ENCODE data around the gene BLOC1S1. TPM values are rescaled to one million over a fixed set of nuclear protein-coding genes. Genes with fewer than 3 reads are reported as not detected.
A peak's percentile ranks its signal among the peaks of the same experiment; 100 is the strongest.

Gene BLOC1S1
- total RNA-seq, 4 donors from 2014 or later, result 117 to 440 (median 246) TPM

DNA sequence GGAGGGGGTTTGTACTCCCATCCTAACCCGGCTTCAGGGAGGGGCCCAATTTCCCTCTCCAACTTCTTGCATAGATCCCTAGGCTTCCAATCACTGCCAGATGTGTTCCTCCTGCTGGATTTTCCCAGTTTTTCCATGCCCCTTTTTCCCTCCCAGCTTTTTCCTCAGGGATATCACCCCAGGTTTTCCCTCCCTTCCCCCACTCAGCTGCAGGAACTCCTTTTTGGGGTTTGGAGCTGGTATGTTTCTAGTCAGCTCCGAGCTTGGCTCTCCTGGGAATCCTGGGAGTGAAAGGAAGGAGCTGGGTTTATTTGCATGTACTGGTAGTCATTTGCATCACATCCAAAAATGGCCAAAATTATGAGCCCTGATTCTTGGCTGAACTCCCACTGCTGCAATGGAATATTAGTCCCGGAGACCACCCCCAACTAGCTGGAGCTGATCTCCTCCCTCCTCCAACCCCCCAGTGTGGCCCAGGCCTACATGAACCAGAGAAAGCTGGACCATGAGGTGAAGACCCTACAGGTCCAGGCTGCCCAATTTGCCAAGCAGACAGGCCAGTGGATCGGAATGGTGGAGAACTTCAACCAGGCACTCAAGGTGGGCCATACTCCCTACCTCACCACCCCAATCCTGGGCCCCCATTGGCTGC lies 2.9 kb downstream of the BLOC1S1 start:
- Histone ChIP-seq H3K4me1 (peaks cover 31 to 51% of the 10 kb centered on the region in 2 donors), H3K27me3 (no peaks in the 10 kb centered on the region), H3K4me3 (replicated peaks in 1 of 3) (no peak overlapping the region), H3K36me3 (no peaks in the 10 kb centered on the region), H3K27ac (no peak overlapping the region), H3K9me3 (no peaks in the 10 kb centered on the region)
- intact Hi-C loops (cut with DNase I), result no loop called here
- 66 to 75% methylated on average over 4 of the region's 4 CpGs for WGBS, 2 donors
- no peak for TF ChIP-seq POLR2A (IDR thresholded peaks at IDR 0.05)
- TF ChIP-seq, protein P1, sequence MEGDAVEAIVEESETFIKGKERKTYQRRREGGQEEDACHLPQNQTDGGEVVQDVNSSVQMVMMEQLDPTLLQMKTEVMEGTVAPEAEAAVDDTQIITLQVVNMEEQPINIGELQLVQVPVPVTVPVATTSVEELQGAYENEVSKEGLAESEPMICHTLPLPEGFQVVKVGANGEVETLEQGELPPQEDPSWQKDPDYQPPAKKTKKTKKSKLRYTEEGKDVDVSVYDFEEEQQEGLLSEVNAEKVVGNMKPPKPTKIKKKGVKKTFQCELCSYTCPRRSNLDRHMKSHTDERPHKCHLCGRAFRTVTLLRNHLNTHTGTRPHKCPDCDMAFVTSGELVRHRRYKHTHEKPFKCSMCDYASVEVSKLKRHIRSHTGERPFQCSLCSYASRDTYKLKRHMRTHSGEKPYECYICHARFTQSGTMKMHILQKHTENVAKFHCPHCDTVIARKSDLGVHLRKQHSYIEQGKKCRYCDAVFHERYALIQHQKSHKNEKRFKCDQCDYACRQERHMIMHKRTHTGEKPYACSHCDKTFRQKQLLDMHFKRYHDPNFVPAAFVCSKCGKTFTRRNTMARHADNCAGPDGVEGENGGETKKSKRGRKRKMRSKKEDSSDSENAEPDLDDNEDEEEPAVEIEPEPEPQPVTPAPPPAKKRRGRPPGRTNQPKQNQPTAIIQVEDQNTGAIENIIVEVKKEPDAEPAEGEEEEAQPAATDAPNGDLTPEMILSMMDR (IDR thresholded peaks at IDR 0.05), result no peak
- no peak for DNase-seq

DNA sequence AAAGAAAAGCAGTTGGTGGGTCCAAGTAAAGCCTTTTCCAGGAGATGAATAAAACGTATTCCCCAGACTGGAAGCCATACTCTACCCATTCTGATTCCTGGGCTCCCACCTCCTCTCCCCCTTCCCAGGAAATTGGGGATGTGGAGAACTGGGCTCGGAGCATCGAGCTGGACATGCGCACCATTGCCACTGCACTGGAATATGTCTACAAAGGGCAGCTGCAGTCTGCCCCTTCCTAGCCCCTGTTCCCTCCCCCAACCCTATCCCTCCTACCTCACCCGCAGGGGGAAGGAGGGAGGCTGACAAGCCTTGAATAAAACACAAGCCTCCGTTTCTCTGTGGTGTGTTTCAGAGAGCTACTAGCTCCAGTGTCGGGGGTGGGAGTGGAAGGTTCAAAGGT lies 3.5 kb downstream of the BLOC1S1 start:
- no peak for TF ChIP-seq POLR2A (IDR thresholded peaks at IDR 0.05)
- TF ChIP-seq, protein P1 (IDR thresholded peaks at IDR 0.05), result no peak
- Histone ChIP-seq H3K9me3 (no peaks in the 10 kb centered on the region), H3K27me3 (no peaks in the 10 kb centered on the region), H3K4me3 (replicated peaks in 1 of 3) (no peak overlapping the region), H3K4me1 (peaks cover 36 to 57% of the 10 kb centered on the region in 2 donors), H3K36me3 (peaks cover 4% of the 10 kb centered on the region in 2 donors), H3K27ac (peak overlapping the region in 2 of 3 donors; percentile 11 to 41)
- DNase-seq, result no peak
- 81 to 91% methylated on average over 6 to 7 of the region's 7 CpGs for WGBS, 2 donors
- intact Hi-C loops (cut with DNase I), result no loop called here

DNA sequence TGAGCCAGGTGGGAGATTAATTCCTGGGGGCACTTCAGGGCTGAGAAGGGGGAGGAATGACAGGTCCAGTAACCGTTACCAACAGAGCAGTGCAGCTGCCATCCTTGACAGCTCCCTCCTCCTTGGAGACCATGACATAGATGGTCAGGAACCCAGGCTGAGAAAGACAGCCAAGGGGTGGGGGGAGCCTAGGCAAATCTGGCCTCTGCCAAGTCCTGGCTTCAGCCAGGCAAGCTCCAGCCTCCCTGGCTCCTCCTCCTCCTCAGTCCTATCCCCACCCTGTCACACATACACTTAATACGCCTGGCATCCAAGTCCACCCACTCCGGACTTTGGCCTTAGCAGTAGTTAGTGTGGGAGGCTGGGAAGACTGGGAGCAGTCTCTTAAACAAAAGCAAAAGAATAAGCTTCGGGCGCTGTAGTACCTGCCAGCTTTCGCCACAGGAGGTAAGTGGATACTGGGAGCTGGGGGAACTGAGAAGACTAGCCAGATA lies 4.3 kb downstream of the BLOC1S1 start, which contains the start of gene RDH5:
Gene RDH5 (plus strand): TSS at position 323 of the 494 bp plus-strand sequence. CDS start 792 bp downstream, outside the sequence.
- H3K4me1 ChIP-seq, result peaks cover 40 to 62% of the 10 kb centered on the region in 2 donors
- H3K4me3 ChIP-seq (replicated peaks in 1 of 3), result no peak within 1 kb of the TSS
- TF ChIP-seq POLR2A (IDR thresholded peaks at IDR 0.05), result no peak
- TF ChIP-seq, protein P1 (IDR thresholded peaks at IDR 0.05), result no peak
- intact Hi-C loops (cut with DNase I), result no loop called here
- WGBS, 2 donors, result 77 to 83% methylated on average over 6 of the region's 6 CpGs
- DNase-seq, result no peak
- H3K36me3 ChIP-seq, result peaks cover 9 to 12% of the 10 kb centered on the region in 2 donors
- H3K9me3 ChIP-seq, result no peaks in the 10 kb centered on the region
- H3K27me3 ChIP-seq, result no peaks in the 10 kb centered on the region
- H3K27ac ChIP-seq, result peak within 1 kb of the TSS in 2 of 3 donors; percentile 11 to 41

DNA sequence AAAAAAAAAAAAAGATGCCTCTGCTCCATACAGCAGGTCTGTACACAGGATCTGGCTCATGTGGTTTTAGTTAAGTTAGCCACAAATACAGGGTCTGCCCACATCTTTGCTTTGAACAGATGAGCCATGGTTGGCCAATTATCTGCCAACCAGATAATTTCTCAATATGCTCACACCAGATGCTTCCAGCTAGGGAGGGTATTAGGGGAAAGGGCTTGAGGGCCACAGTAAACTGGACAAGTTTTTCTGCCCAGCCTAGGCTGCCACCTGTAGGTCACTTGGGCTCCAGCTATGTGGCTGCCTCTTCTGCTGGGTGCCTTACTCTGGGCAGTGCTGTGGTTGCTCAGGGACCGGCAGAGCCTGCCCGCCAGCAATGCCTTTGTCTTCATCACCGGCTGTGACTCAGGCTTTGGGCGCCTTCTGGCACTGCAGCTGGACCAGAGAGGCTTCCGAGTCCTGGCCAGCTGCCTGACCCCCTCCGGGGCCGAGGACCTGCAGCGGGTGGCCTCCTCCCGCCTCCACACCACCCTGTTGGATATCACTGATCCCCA lies 5.1 kb downstream of the BLOC1S1 start:
- TF ChIP-seq, protein P1 (IDR thresholded peaks at IDR 0.05), result peak in 2 of 6 experiments; percentile 3 to 36
- TF ChIP-seq POLR2A (IDR thresholded peaks at IDR 0.05), result no peak
- WGBS, 2 donors, result 44 to 73% methylated on average over 8 to 9 of the region's 9 CpGs
- H3K27me3 ChIP-seq, result no peaks in the 10 kb centered on the region
- no peak overlapping the region for H3K4me3 ChIP-seq (replicated peaks in 1 of 3)
- H3K36me3 ChIP-seq, result peaks cover 18 to 19% of the 10 kb centered on the region in 2 donors
- DNase-seq, result peak in 1 of 2 donors; percentile 38
- intact Hi-C loops (cut with DNase I), result no loop called here
- H3K9me3 ChIP-seq, result no peaks in the 10 kb centered on the region
- H3K27ac ChIP-seq, result peak overlapping the region in 1 of 3 donors; percentile 11
- peaks cover 34 to 62% of the 10 kb centered on the region in 2 donors for H3K4me1 ChIP-seq
